ES-I3 (cell line): ENCODE data around the gene SLC6A1.

Experiments used
- H3K36me3 ChIP-seq: 2 replicates; pipeline ENCODE4 v1.6.1; 2013; ENCODE audit warnings: mild to moderate bottlenecking, low read length, control low read depth, moderate library complexity; ENCODE audit not compliant: insufficient read depth
- H3K4me1 ChIP-seq: 2 replicates; pipeline ENCODE4 v1.6.1; 2013; ENCODE audit warnings: mild to moderate bottlenecking, control low read depth, low read length; ENCODE audit not compliant: insufficient read depth
- H3K9ac ChIP-seq: 2 replicates; pipeline ENCODE4 v1.6.1; 2013; ENCODE audit warnings: low read depth, mild to moderate bottlenecking, low read length, moderate library complexity
- H3K9me3 ChIP-seq: 2 replicates; pipeline ENCODE4 v1.6.1; 2013; ENCODE audit warnings: mild to moderate bottlenecking, low read length, moderate library complexity; ENCODE audit not compliant: control insufficient read depth, insufficient read depth

SLC6A1 gene

DNA sequence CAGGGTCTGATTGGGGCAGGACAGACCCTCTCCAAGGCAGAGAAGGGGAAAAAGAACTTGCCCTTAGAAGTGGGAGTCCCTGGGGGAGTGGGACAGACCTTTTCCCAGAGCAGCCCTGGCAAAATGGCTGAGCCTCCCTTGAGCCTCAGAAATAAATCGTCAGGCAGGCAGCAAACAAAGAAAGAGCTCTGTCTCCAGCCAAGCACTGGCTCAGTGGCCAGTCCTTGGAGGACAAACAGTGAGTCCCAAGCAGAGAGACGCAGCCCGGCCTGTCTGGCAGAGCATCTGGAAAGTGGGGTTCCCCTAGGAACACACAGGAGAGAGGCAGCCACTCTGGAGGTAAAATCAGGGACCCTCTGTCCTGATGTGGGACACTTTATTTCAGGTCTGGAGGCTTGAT is 1.8 kb downstream of the SLC6A1 start:
- H3K9ac ChIP-seq, result no peak overlapping the region

DNA sequence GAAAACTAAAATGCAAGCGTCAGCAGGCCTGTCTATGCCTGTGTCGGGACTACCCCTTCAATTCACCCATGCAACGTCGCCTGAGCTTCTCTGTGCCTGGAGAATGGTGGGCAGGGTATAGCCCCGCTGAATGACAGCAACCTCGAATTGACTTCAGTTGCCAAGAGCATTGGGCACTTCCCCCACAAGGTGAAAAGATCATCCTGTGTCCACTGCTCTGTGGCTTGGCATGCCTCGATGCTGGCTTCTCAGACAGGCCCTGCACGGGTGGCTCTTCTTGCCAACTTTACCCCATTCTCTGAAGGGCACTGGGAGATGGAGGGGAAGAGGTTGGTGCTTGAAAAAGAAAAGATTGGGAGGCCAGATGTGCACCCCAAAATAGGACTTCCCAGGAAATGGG is 3.3 kb downstream of the SLC6A1 start:
- no peaks in the 10 kb centered on the region for H3K9me3 ChIP-seq
- H3K36me3 ChIP-seq, result no peaks in the 10 kb centered on the region
- no peaks in the 10 kb centered on the region; the same call in 1 of the 2 replicates for H3K4me1 ChIP-seq
- H3K9ac ChIP-seq, result no peak overlapping the region

More for the DNA sequence above, 1.8 kb downstream of the SLC6A1 start:
- Histone ChIP-seq H3K9me3 (no peaks in the 10 kb centered on the region), H3K4me1 (no peaks in the 10 kb centered on the region; the same call in 1 of the 2 replicates), H3K36me3 (no peaks in the 10 kb centered on the region)

DNA sequence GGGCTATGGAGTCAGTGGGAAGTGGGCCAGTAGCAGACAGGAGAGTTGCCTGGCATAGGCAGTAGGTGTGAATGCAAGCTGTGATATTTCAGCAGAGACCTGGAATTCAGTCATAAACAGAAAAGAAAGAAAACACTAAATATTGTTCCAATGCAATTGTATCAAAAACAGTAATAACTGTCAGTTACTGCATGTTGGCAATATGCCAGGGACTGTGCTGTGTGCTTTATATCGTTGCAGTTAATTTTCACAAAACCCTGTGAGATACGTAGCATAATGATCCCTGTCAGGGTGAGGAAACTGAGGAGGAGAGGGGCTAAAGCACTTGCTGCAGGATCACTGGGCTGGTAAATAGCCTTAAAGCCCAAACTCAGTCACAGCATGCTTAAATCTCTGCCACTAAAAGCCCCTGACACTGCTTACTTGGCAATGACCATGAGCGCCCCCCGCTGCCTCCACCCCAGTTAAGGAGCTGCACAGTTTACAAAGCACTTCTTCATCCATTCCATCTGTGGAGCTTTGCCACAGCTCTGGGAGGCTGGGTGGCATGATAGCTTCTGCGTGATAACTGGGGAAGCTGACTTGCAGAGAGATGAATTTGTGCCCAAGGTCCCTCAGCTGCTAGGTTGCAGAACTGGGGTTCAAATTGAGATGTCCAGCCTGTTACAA is 3.9 kb downstream of the SLC6A1 start:
- H3K9ac ChIP-seq, result no peak overlapping the region
- H3K9me3 ChIP-seq, result no peaks in the 10 kb centered on the region
- H3K36me3 ChIP-seq, result no peaks in the 10 kb centered on the region
- H3K4me1 ChIP-seq, result no peaks in the 10 kb centered on the region; the same call in 1 of the 2 replicates

DNA sequence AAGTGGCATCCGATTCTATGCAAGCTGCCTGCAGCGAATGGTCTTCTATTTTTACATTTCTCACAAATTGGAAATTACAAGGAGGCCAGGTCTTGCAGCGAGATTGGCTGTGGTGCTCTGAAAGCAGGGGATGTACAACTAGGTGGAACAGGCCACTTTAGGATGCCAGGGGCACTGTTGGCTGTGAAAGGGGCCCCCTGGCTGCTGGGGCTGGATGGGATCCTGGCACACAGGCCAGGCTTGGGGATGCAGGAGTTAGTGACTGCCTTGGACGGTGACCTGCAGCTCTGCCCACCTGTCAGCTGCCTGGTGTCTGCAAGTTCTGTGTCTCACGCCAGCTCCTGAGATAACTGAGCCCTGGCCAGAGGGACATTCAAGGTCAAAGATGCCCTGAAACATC is 4.6 kb downstream of the SLC6A1 start:
- Histone ChIP-seq H3K9ac (no peak overlapping the region), H3K4me1 (no peaks in the 10 kb centered on the region), H3K9me3 (no peaks in the 10 kb centered on the region), H3K36me3 (no peaks in the 10 kb centered on the region)

DNA sequence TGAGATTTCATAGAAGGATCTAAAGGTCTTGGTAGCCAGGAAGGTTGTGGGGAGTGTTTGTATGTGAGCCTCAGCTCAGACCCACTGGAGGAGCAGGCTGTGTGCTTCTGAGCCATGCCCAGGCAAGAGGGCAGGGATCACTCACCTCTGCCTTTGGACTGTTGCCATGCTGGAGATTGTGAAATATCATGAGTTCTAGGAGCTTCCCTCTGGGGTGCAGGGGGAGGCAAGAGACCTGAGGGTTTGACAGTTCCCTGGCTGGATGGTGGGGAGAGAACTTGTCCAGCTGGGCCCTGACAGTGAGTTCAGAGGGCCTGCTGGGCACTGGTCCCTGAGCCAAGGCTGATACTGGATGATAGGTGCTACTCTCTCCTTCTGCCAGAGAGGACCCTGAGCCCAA is 6.0 kb downstream of the SLC6A1 start:
- Histone ChIP-seq H3K9ac (no peak overlapping the region), H3K36me3 (no peaks in the 10 kb centered on the region), H3K9me3 (no peaks in the 10 kb centered on the region), H3K4me1 (no peaks in the 10 kb centered on the region)

DNA sequence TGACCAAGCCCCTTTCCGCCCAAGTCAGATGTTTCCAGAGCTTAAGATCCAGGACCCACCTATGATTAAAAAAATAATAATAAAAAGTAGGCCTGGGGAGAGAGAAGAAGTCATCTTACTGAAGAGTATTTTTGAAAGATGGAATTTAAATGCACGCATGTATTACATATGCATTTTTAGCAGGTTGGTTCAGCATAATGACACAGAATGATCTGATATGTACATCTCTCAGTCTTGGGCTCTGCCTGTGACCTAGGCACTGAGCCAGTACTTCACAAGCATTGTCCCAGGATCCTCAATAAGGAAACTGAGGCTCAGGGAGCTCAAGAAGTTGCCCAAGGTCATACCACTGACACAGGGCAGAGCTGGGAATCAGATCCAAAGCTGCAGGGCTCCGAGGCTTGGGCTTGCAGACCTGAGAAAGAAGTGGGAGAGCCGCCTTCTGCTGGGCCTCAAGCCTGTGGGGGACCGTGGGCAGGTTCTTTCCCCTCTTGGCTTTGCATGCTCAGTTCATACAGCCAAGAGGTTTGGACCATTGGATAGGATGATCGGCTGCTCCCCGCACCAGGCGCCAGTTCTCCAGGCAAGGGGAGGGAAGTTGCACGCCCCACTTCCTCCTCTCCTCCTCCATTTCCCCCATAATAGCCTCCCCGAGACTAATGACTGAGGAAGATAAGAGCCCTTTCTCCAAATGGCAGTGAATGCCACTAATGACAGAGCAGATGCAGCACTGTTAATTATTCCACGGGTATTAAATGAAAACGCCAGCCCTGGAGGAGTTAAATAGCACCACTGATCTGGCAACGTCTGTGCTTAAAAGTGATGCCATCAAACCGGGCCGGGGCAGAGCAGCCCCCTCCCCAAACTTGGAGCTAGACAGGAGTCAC is 6.9 kb downstream of the SLC6A1 start:
- Histone ChIP-seq H3K9ac (no peak overlapping the region), H3K4me1 (no peaks in the 10 kb centered on the region), H3K9me3 (no peaks in the 10 kb centered on the region), H3K36me3 (no peaks in the 10 kb centered on the region)

DNA sequence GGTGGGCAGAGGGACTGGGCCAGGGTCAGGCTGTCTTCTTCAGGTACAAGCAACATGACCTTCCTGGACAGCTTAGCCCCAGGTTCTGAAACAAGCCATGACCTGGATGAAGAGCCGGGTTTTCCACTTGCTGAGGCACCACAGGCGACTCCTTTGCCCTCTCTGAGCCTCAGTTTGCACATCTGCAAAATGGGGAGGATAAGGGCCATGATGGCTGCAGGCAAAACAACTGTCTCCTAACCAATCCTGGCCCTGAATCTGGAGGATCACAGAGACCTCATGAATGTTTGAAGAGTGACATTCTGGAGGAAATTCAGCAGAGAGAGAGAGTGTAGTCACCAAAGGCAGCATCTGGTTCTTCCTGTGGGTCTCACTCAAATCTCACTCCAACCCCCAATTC is 8.0 kb downstream of the SLC6A1 start:
- H3K4me1 ChIP-seq, result no peaks in the 10 kb centered on the region
- no peaks in the 10 kb centered on the region for H3K36me3 ChIP-seq
- H3K9ac ChIP-seq, result no peak overlapping the region
- no peaks in the 10 kb centered on the region for H3K9me3 ChIP-seq

DNA sequence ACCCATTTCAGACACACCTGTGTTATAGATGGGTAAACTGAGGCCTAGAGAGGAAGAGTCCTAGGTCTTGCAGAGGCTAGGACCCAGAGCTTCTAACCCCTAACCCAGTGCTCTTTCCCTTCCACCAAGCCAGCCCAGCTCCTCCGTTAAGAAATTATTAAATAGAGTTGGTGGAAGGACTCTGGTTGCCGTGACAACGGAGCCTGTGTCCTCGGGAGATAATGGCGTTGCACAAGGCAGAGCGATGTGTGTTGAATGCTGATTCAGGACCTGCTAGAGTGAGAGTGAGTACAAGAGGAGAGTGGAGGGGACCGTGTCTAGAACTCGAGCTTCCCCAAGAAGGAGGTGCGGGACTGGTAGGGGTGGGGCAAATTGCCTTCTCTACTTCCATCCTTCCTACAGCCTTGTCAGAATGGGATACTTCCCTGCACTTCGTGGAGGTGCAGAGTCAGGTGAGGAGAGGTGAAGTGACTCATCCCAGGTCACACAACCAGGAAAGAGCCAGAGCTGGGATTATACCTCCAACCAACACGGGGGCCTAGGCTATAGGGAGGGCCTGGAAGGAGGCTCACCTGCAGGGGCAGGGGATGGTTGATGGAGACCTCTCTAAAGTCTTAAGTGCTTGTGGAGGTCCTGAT is 8.6 kb downstream of the SLC6A1 start:
- Histone ChIP-seq H3K9me3 (no peaks in the 10 kb centered on the region), H3K4me1 (no peaks in the 10 kb centered on the region), H3K36me3 (no peaks in the 10 kb centered on the region), H3K9ac (no peak overlapping the region)

DNA sequence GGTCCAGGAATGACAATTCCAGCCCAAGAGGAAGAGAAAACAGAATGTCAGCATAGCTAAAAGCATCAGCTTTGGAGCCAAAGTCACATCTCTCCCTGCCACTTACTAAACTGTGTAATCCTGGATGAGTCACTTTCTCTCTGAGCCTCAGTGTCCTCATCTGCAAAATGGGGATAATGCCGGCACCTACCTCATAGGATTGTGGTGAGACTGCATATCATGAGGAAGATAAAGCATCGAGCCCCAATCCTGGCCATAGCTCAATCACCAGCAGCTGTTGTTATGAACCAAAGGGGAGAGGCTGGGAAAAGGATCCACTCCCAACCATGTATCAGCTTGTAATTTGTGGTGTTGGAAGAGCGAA is 9.1 kb downstream of the SLC6A1 start:
- Histone ChIP-seq H3K9me3 (no peaks in the 10 kb centered on the region), H3K4me1 (no peaks in the 10 kb centered on the region), H3K36me3 (no peaks in the 10 kb centered on the region), H3K9ac (no peak overlapping the region)

DNA sequence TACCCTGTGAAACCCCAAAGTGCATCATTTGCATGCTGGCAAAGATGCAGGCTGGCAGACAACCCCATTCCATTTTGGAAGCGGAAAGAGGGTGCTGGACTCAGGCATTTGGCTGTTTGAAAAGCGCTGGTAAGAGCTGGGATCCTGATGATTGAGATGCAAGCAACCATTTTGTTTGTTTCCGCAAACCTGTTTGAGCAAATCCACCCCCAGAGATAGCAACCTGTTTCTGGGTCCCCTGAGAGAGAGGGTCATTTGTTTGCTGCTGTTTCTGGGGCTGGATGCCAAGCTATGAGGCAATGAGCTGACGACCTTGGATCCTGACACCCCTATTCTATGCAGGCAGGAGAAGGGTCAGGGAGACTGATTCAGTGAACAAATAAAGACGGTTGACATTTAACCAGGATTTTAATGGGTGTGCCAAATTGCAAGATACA is 9.8 kb downstream of the SLC6A1 start:
- no peaks in the 10 kb centered on the region for H3K36me3 ChIP-seq
- no peaks in the 10 kb centered on the region for H3K9me3 ChIP-seq
- H3K4me1 ChIP-seq, result no peaks in the 10 kb centered on the region
- H3K9ac ChIP-seq, result no peak overlapping the region

DNA sequence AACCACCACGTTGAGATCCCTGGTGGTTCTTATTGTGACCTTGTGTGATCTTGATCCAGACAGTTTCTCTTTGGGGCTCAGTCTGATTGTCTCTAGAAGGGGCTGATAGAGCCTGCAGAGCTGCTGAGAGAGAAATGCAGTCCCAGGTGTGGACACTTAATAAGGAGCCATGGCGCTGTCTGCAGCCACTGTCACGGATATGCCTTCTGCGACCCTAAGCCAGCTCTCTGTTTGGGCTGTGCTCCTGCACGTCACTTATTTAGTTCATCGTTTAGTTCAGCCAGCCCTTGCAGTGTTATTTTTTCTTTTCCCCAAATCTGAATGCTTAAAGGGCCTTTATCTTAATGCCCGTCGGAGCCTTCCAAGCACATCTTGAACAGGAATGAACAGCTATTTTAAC is 12.0 kb downstream of the SLC6A1 start:
- no peaks in the 10 kb centered on the region for H3K4me1 ChIP-seq
- H3K9me3 ChIP-seq, result no peaks in the 10 kb centered on the region
- H3K9ac ChIP-seq, result no peak overlapping the region
- H3K36me3 ChIP-seq, result no peaks in the 10 kb centered on the region

DNA sequence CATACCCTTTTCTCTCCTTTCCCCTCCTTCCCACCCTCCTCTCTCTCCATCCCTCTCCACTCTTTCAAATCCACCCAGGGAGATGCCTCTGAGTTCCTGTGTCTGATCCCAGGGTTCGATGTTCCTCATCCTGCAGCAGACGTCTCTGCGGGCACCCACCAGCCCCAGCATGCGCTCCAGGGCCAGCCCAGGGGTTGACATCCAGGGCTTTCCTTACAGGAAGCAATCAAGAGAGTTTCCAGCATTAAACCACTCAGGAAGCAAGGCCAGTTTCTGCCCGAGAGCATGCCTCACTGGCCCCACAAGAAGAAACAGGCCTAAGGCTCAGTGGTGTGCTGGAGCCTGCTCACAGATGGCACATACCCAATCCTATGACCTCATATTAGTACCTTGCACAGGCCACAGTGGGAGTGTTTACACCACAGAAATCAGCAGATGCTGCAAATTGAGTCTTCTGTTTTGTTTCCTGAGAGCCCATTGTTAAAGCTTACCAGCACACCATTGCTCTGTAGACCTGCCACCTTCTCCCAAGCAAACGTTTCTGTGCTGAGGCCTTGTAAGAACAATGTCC is 13.2 kb downstream of the SLC6A1 start:
- Histone ChIP-seq H3K9me3 (no peaks in the 10 kb centered on the region), H3K36me3 (no peaks in the 10 kb centered on the region), H3K9ac (no peak overlapping the region), H3K4me1 (no peaks in the 10 kb centered on the region)

DNA sequence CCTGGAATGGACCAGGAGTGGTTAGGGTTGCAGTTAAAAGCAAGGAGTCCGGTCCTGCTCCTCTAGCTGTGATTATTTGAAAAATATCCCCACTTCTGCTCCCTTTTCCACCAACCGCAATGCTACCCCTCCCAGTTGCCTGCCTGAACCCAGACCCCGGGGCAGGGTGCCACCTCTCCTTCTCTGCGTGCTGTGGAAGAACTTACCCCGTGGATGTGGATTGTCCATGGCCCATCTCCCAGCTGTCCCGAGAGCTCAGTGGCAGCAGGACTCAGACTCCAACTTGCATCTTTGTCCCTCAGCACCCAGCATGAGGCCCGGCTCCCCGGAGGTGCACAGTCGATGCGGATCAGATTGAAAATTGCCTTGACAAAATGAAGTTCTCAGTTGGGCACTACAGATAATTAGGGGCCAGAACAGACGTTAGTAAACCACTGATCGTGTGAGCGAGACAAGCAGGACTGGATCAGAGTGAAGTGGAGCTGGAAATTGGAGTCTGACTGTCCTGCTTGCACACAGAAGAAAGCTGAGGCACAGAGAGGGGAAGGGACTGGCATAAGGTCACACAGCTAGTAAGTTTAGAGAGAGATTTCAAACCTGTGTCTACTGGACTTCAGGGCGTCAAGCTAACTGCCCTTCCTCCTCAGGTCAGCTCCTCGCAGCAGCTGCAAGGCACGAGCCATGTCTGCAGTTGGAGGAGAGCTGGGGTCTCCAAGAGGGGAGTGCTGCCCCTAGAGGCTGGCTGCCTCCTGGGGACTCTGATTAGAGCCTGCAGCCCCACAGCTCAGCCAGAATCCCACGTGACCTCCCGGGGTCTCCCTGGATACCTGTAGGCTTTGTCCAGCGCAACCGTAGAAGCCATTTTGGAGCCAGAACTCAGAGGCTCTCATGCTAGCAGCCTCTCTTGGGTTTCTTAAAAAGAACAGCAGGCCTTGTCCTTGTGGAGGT is 14.7 kb downstream of the SLC6A1 start:
- Histone ChIP-seq H3K9ac (no peak overlapping the region), H3K9me3 (no peaks in the 10 kb centered on the region), H3K4me1 (no peaks in the 10 kb centered on the region), H3K36me3 (no peaks in the 10 kb centered on the region)

DNA sequence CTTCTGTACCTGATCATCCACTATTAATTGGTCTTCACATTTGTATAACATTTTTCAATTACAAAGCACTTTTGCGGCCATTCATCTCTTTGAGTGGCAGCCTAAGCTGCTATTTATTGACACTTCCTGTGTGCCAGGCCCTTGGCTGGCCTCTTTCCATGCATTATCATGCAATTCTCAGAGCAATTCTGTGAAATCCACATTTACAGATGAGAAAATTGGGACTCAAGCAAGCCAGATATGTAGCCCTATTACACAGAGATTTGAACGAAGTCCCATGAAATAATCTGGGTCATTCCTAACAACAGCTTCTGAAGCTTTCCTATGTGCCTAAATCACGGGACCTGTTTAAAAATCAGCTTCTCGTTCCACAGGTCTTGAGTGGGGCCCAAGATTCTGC is 17.4 kb downstream of the SLC6A1 start:
- Histone ChIP-seq H3K9ac (no peak overlapping the region), H3K9me3 (no peaks in the 10 kb centered on the region), H3K4me1 (no peaks in the 10 kb centered on the region), H3K36me3 (no peaks in the 10 kb centered on the region)
